ENCODE measurements around the gene FOLR1. TPM values are rescaled to one million over a fixed set of nuclear protein-coding genes. Genes with fewer than 3 reads are reported as not detected.

The FOLR1 gene
- total and polyA plus RNA-seq, 9 of the 15 experiments (the other 6 are each of a cell fraction or from before 2014, with no cell fraction given), result 0.22 to 2.3 (median 1.0) TPM

DNA sequence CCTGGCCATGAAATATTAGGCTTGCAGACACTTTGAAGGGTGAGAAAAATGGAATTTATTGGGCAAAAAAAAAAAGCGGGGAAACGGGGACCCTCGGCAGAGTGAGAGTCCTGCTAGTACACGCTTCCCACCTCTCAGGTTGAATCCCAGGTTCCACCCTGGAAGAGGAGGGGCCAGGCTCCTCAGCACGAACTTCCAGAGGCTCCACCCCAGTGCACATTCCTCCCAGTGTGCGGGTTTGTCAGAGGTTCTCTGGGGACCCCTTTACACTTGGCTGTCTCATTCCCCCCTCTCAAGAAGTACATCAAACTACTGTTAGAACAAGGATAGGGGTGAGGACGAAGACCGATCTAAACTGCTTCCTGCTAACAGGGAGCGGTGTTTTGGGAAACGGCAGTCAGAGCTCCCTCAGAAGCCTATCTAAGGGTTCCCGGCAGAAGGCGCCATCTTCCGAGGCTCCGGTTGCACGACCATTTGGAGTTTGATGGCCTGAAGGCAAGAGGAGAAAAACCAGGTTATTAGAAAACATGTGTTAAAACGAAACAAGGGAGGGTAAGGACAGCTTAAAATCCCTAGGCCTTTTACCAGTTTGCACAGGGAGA, 28.9 kb upstream of the FOLR1 start:
- POLR2A ChIA-PET, result no interaction called here
- in situ Hi-C loops (cut with MboI), result no loop called here
- TF ChIP-seq, protein P1, sequence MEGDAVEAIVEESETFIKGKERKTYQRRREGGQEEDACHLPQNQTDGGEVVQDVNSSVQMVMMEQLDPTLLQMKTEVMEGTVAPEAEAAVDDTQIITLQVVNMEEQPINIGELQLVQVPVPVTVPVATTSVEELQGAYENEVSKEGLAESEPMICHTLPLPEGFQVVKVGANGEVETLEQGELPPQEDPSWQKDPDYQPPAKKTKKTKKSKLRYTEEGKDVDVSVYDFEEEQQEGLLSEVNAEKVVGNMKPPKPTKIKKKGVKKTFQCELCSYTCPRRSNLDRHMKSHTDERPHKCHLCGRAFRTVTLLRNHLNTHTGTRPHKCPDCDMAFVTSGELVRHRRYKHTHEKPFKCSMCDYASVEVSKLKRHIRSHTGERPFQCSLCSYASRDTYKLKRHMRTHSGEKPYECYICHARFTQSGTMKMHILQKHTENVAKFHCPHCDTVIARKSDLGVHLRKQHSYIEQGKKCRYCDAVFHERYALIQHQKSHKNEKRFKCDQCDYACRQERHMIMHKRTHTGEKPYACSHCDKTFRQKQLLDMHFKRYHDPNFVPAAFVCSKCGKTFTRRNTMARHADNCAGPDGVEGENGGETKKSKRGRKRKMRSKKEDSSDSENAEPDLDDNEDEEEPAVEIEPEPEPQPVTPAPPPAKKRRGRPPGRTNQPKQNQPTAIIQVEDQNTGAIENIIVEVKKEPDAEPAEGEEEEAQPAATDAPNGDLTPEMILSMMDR (IDR thresholded peaks at IDR 0.05 in 2 of 3, conservative IDR thresholded peaks at IDR 0.05 in 1 of 3; ENCODE audit: insufficient read depth in 2 of 3, low read depth in 1 of 3, low read length in 3 of 3), result peak; percentile 20 to 38 (median 26); a peak in 2 of 6 replicates
- TF ChIP-seq ZFP36 (IDR thresholded peaks at IDR 0.05; ENCODE audit: low read depth, low read length, partially characterized antibody) (peak; percentile 58), EHMT2 (IDR thresholded peaks at IDR 0.05) (no peak), ZNF444 (CRISPR knock-in tag; IDR thresholded peaks at IDR 0.05) (no peak), KDM5B (IDR thresholded peaks at IDR 0.05; ENCODE audit: insufficient replicate concordance, low read depth, low read length) (no peak), ZC3H8 (IDR thresholded peaks at IDR 0.05) (no peak), ZNF384 (IDR thresholded peaks at IDR 0.05; ENCODE audit: low read depth, low read length) (no peak), ZSCAN29 (IDR thresholded peaks at IDR 0.05) (no peak), SAP30 (IDR thresholded peaks at IDR 0.05; ENCODE audit: borderline replicate concordance, insufficient read depth, low read depth, low read length, poor library complexity, severe bottlenecking) (no peak), BCL6 (CRISPR knock-in tag; IDR thresholded peaks at IDR 0.05) (no peak), IRF2 (CRISPR knock-in tag; IDR thresholded peaks at IDR 0.05) (no peak), ZNF41 (CRISPR knock-in tag; conservative IDR thresholded peaks at IDR 0.05) (no peak), CBX8 (IDR thresholded peaks at IDR 0.05; ENCODE audit: borderline replicate concordance, extremely low read depth, low read depth, low read length, poor library complexity, severe bottlenecking) (no peak)
- TF ChIP-seq, protein P2, sequence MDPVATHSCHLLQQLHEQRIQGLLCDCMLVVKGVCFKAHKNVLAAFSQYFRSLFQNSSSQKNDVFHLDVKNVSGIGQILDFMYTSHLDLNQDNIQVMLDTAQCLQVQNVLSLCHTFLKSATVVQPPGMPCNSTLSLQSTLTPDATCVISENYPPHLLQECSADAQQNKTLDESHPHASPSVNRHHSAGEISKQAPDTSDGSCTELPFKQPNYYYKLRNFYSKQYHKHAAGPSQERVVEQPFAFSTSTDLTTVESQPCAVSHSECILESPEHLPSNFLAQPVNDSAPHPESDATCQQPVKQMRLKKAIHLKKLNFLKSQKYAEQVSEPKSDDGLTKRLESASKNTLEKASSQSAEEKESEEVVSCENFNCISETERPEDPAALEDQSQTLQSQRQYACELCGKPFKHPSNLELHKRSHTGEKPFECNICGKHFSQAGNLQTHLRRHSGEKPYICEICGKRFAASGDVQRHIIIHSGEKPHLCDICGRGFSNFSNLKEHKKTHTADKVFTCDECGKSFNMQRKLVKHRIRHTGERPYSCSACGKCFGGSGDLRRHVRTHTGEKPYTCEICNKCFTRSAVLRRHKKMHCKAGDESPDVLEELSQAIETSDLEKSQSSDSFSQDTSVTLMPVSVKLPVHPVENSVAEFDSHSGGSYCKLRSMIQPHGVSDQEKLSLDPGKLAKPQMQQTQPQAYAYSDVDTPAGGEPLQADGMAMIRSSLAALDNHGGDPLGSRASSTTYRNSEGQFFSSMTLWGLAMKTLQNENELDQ (CRISPR knock-in tag; IDR thresholded peaks at IDR 0.05; ENCODE audit: borderline replicate concordance), result no peak
- TF ChIP-seq, protein P3, sequence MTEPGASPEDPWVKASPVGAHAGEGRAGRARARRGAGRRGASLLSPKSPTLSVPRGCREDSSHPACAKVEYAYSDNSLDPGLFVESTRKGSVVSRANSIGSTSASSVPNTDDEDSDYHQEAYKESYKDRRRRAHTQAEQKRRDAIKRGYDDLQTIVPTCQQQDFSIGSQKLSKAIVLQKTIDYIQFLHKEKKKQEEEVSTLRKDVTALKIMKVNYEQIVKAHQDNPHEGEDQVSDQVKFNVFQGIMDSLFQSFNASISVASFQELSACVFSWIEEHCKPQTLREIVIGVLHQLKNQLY (CRISPR knock-in tag; conservative IDR thresholded peaks at IDR 0.05), result no peak

More for the DNA sequence above, 28.9 kb upstream of the FOLR1 start:
- Histone ChIP-seq H2AFZ (ENCODE audit: low read depth, low read length) (peak overlapping the region; percentile 94), H3K9ac (ENCODE audit: insufficient read depth in 1 of 2, low read depth in 2 of 2, low read length in 2 of 2) (peak overlapping the region; percentile 7 to 34; a peak in 2 of 4 replicates), H3K27ac (ENCODE audit: extremely low read depth, low read depth, low read length) (no peak overlapping the region; the same call in 2 of the 3 replicates), H3K79me2 (ENCODE audit: control insufficient read depth, insufficient read depth, low read length) (no peaks in the 10 kb centered on the region), H4K20me1 (replicated peaks; ENCODE audit: control insufficient read depth, insufficient read depth, low read length) (no peaks in the 10 kb centered on the region), H3K4me1 (replicated peaks in 1 of 2; ENCODE audit: control insufficient read depth in 2 of 2, insufficient read depth in 2 of 2, low read length in 2 of 2) (no peaks in the 10 kb centered on the region), H3K27me3 (ENCODE audit: control insufficient read depth in 2 of 2, insufficient read depth in 2 of 2, low read length in 2 of 2) (no peaks in the 10 kb centered on the region; a peak in 1 of 5 replicates), H3K4me3 (peak overlapping the region; percentile 19; the same call in 1 of the 2 replicates), H3K4me2 (ENCODE audit: insufficient read depth, low read length) (peak overlapping the region; percentile 70), H3K9me3 (replicated peaks; ENCODE audit: control insufficient read depth, insufficient read depth, low read depth, low read length) (0 out of 2 replicates have a peak, but pooled peaks cover 2% of the 10 kb centered on the region), H3K9me1 (ENCODE audit: control insufficient read depth, insufficient read depth, low read length) (no peaks in the 10 kb centered on the region), H3K36me3 (ENCODE audit: control insufficient read depth, insufficient read depth, low read length) (no peaks in the 10 kb centered on the region)
- DNase-seq (ENCODE audit: extremely low read depth in 1 of 4, low spot score in 3 of 4), result peak in 3 of 4 experiments; percentile 20 to 52 (median 20)
- no TSS peak for BruUV-seq (replicated peaks)
- WGBS (ENCODE audit: insufficient coverage, low coverage, missing lambda C conversion rate), result 19% methylated on average over 16 of the region's 16 CpGs
- no peak for FAIRE-seq
- CTCF ChIA-PET (ENCODE audit: low intra/inter-chr PET ratio), result interaction anchor here (0.6 kb wide), 1 partner anchor 19 kb away, joined by 3 read pairs; no protein-coding TSS in a partner anchor
- ATAC-seq, result peak; percentile 83
- intact Hi-C loops (cut with micrococcal nuclease), result no loop called here

All from K562 (cell line).